GM19397 (cell line): Measurements from ENCODE around the gene RAD51B.

Source experiments
- ATAC-seq: cut with Tn5 transposase; IDR thresholded peaks from one replicate; pipeline ENCODE4 v1.9.1; 2021; ENCODE audit warnings: mild to moderate bottlenecking, moderate library complexity; ENCODE audit not compliant: unreplicated experiment

The RAD51B gene

DNA sequence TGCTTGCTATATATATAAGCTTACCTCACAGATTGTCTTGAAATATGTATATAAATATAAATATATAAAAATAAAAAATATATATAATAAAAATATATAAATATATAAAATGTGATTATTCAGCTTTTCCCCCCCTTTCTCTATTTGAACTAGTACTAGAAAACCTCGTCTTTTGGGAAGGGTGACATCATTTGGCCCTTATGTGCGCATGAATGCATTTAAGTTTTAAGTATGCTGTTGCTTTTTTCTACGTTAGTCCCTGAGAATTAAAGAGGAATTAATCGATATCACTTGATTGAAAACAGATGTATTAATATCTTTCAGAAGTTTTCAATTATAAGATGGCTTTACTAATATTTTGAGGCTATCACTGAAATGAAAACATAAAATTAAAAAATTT is 69.9 kb downstream of the RAD51B start:
- no peak for ATAC-seq

DNA sequence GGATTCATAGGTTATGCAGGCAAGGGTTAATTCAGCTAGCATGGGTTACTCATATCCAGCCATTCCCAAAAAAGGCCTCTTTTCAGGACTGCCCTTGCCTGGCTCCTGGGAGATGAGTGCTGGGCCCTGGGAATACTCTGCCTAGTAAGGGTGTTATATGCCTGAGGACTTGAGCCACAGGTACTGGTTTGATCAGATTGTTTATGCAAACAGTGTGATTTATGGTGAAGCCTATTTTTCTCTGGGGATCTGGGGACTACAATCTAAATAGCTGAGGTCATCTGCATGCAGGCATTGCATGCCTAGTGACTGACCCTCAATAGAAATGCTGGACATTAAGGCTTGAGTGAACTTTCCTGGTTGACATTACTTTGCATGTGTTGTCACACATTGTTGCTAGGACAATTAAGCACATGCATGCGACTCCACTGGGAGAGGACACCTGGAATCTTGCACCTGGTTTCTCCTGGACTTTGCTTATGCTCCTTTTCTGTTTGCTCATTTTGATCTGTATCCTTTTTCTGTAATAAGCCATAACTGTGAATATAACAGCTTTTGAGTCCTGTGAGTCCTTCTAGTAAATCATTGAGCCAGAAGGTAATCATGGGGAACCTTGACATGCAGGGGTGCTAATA is 73.0 kb downstream of the RAD51B start:
- ATAC-seq, result no peak

GRCh38 chr14:67900231-67900630 is 80.7 kb downstream of the RAD51B start:
- no peak for ATAC-seq

- no peak for ATAC-seq
These were observed 88.6 kb downstream of the RAD51B start for GRCh38 chr14:67908052-67908754.

DNA sequence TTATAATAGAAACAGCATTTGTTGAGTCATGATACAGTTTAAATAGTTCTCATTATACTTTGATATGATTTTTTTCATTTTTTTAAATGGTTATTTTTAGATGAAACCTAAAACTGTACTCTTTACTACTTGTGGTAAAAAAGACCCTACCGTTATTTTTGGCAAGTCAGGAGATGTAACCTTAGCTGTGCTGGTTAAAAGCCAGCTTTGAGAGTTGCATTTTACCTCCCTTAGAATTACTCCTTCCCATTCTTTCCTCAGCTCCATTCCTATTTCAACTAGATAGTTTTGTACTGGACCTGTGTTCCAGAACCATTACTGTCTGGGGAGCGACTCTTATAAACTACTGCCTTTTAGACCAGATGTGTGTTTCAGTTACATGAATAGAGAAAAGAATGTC is 92.0 kb downstream of the RAD51B start:
- ATAC-seq, result no peak

DNA sequence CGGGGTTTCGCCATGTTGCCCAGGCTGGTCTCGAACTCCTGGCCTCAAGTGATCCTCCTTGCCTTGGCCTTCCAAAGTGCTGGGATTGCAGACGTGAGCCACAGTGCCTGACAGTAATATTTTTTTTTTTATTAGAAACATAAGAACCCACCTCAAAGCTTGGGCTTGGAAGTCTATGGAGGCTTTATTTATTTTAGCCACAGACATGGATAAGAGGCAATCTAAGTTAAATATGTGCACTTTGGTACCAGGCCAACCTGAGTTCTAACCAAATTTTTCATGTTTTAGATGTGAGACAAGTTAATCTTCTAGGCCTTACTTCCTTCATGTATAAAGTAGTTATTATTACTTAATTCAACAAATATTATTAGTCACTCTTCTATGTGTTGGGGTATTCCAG is 96.9 kb downstream of the RAD51B start:
- no peak for ATAC-seq

DNA sequence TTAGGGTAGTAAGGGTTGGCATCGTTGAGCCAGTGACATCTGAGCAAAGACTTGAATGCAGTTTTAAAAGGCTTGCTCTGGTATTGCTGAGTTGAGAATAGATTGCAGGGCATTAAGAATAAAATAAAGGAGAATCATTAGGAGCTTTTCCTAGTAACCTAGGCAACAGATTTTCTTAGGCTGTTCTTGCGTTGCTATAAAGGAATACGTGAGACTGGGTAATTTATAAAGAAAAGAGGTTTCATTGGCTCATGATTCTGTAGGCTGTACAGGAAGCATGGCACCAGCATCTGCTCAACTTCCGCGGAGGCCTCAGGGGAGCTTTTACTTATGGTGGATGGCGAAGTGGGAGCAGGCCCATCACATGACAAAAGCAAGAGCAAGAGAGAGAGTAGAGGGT is 97.4 kb downstream of the RAD51B start:
- ATAC-seq, result no peak

DNA sequence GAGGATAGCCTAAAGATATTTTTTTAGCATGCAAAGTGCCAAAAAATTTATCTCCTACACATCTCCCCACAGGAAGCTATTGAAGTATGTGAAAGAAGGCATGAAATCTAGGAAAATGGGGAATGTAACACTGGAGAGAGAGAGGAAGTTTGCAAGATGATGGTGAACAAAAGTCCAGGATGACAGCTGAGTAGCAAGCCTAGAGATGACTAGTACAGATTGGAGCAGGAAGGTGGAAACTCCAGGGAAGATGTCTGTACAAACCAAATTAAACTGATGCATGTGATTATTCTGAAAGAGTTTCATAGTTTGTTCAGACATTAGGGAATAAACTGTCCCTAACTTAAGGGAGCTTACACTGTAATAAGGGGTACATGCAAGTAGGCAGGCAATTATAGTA is 99.3 kb downstream of the RAD51B start:
- no peak for ATAC-seq

DNA sequence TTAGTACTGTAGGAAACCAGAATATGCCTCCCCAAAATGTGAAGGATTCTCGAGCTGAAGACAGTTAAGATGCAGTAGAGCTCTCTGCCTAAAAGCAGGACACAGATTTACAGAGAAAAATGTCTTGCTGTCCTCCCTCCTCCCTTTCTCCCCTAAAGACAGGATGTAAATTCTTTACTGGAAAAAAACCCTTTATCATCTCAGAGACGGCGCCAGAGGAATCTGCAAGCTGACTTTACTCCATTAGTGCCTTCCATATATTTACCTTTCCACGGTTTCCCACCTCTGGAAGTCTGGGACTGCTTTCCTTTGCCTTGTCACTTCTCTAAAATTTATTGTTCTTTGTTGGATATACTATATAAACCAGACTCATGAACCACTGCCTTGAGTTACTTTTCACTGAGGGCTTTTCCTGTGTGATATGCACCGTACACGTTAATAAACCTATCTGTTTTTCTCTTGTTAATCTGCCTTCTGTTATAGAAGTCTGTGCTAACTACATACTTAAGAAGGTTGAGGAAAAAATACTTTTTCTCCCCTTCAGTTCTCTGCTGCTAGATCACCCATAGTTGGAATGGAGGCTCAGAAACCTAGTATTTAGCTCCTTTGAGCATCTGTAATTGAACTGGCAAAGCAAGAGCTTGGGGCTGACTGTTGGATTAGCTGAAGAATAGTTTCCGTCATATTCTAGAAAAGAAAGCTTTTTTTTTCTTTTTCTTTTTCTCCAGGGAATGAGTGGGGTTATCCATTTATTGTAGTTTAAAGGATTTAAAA is 99.9 kb downstream of the RAD51B start:
- no peak for ATAC-seq

DNA sequence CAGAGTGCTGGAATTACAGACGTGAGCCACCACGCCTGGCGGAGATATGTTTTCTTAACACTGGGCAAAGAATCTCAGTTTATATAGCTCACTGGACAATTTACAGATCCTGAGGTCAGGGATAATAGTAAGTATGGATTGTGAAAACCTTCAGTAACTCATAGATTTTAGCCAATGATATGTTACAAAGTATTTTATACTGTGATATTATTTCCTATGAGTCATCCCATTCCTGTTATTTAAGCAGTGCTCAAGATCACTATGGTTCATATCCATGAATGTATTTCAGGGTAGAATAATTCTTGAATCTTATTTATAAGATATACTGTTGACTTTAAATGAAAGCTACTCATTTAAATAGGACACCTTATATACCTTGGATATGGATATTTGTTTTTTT is 107.2 kb downstream of the RAD51B start:
- no peak for ATAC-seq

- no peak for ATAC-seq
These were observed 107.7 kb downstream of the RAD51B start for GRCh38 chr14:67927244-67927643.

DNA sequence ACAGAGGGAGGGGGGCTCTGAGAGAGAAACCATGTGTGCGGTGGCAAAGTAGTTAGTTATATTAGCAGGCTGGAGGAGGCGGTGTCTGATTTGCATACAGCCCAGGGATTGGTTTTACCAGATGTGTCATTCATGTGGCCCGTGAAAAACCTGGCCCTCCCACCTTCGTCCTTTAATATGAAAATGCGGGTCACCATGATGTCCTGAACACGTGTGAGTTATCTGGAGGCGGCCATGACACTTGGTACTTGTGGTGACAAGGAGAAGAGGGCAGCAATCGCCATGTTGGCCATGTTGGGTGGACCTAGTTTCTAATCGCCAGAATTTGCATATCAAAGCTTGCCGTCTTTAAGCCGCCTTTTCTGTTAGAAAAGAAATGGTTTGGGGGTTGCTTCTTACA is 108.8 kb downstream of the RAD51B start:
- ATAC-seq, result no peak

GRCh38 chr14:67932708-67933246 is 113.2 kb downstream of the RAD51B start:
- ATAC-seq, result no peak

- no peak for ATAC-seq
These were observed 113.7 kb downstream of the RAD51B start for GRCh38 chr14:67933266-67933665.

DNA sequence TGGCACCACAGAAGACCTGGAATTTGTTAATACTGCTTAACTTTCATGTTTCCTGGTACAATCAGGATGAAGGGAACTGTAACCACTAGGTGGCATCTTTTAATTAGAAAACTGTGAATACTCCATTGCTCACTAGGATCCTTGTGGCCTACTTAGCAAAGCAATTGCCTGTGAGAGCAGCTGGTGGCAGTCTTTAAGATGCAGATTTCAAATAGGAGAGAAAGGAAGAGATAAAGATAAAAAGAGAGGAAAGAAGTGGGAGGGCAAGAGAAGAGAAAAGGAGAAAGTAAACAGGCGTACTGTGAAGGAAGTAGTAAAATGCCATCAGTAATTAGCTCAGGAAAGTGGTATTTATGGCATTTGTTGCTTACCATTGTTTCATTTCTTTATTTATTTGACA is 114.5 kb downstream of the RAD51B start:
- ATAC-seq, result no peak

DNA sequence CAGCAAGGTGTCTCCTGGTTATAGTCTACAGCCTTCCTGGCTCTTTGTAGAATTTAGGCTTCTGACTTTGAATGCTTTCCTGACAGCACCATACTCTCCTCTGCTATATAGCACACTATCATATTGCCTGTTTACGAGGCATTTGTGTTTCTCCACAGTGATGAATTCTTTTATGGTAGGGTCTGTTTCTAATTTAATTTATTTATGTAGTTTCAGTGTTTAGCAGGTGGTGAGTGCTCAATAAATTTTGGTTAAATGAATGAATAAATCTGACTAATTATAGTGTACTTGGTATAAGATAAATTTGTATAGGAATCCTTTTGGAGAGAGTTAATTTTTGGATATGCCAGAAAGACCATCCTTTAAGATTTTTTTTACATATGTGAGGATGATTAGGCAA is 115.3 kb downstream of the RAD51B start:
- no peak for ATAC-seq

DNA sequence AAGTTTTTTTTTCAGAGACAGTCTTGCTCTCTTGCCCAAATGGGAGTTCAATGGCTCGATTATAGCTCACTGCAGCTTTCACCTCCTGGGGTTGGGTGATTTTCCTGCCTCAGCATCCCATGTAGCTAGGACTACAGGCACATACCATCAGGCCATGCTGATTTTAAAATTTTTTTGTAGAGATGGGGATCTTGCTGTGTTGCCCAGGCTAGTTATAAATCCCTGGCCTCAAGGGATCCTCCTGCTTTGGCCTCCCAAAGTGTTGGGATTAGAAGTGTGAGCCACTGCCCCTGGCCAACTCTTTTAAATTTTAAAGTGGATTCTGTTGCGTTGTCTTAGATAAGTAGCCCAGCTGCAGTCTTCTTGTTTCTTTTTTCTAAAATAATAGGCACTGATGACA is 115.8 kb downstream of the RAD51B start:
- ATAC-seq, result no peak

- ATAC-seq, result no peak
These were observed 118.5 kb downstream of the RAD51B start for GRCh38 chr14:67938071-67938470.

GRCh38 chr14:67940486-67941455 is 121.2 kb downstream of the RAD51B start:
- no peak for ATAC-seq

GRCh38 chr14:67941456-67942018 is 122.0 kb downstream of the RAD51B start:
- no peak for ATAC-seq
